ENCODE results near the gene RUNX2.
"Not testable (repeated sequence)": the region's sequence is repeated elsewhere in the genome, so short reads cannot be mapped to it uniquely, and the experiment has no call there.

Gene RUNX2

GRCh38 chr6:45462190-45463134, 134.3 kb downstream of the RUNX2 start:
- DNase-seq: no peak

- DNase-seq: no peak
These were observed 136.6 kb downstream of the RUNX2 start for GRCh38 chr6:45464685-45465084.

- DNase-seq: no peak
These were observed 138.6 kb downstream of the RUNX2 start for GRCh38 chr6:45466686-45467085.

- not testable (repeated sequence) for DNase-seq
These were observed 139.3 kb downstream of the RUNX2 start for GRCh38 chr6:45467417-45467816.

GRCh38 chr6:45467853-45468252, 139.7 kb downstream of the RUNX2 start:
- peak; percentile 41 for DNase-seq

GRCh38 chr6:45469663-45470062, 141.5 kb downstream of the RUNX2 start:
- no peak for DNase-seq

DNA sequence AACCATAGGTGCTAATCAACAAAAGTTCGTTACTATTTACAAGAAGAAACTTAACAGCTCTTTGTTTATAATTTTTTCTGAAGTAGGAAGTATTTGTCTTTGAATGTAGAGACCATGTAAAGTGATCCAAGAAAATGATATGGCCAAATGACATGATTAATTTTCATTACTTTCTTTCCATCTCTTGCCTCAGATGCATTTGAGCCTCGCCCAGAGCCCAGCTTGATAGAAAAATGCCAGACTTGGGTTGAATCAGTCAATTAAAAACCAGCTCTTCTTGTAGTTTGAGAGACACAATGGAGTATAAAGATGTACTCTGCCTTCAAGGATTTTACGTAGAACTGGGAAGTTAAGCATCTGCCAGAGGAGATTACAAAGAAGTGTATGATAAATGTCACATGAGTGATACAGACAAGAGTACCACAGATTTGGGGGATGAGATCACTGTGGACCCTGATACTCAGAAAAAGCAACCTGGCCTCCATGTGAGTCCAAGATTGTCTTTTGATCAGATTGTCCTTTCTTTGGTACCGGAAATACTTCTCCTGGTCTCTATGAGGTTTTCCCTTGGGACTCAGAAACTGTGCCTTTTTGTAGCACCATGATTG, 142.1 kb downstream of the RUNX2 start:
- DNase-seq: no peak

DNA sequence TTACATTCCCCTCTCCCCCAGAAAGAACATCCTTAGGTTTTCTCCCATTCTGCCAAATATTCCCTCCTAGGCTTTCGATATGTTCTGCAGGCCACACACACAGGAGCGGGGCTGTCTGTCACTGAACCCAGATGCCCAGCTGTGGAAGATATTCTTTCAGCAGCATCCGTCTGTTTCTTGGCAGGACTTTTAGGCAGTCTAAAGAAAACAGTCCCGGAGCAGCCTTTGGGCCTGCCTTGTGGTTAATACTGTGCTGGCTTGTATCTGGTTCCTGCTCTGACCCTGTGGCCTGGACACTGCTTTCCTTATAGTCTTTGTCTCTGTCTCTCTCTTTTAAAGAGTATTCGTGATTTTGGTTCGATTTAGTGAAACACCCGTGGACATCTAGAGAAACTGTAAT, 144.3 kb downstream of the RUNX2 start:
- no peak for DNase-seq

DNA sequence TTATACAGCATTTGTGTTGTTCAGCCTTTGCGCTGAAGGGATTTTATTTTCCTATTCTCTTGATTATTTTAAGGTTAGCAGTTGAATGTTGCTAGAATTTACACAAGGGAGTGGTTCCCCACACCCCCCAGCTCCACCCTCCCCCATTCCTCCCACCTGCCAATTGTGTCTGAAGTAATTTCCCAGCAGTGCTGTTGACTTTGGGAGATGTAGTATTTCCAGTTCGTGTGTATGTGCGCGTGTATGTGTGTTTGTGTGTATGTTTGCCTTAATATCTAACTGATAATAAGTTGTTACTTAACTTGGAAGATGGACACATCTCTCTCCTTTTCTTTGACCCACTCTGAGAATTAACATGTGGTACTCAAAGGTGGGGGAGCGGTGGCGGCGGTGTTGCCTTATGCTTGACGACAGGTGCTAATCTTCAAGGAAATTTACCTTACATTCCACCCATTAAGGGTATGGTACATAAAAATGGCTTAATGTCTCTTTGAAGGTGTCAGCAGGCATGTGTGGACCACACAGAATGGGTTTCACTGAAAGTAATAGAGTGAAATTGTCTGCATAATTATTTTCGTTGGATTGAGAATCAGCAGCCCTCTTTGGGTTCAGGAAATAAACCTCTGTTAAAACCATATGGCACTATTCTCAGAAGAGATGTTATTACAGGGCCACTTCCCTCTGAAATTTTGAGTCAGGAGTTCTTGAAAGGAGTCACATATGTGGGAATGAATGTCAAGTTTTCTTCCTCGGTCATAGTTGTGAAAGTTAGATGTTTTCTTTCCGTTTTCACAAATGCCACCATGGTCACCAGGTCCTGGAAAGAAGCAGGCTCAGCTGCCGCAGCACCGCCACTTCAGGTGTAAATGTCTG, 145.2 kb downstream of the RUNX2 start:
- DNase-seq: no peak

- DNase-seq: no peak
These were observed 146.2 kb downstream of the RUNX2 start for GRCh38 chr6:45474376-45474775.

DNA sequence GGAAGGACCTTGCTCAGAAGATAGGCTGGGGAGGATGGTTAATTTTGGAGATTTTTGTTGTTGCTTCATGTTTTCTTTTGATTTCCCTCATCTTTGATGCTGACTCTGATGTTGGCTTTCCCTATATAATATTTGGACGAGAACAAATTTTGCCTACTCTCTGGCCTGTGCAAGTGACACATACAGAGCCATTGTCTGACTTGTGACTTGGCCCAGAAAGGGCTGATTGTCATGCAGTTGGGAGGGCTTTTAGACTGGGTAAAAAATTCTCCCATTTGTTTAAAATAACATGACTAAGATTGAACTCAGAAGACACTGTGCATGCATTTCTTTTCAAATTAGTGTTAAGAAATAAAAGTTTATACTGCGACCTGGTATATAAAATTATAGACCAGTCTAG, 148.2 kb downstream of the RUNX2 start:
- no peak for DNase-seq

DNA sequence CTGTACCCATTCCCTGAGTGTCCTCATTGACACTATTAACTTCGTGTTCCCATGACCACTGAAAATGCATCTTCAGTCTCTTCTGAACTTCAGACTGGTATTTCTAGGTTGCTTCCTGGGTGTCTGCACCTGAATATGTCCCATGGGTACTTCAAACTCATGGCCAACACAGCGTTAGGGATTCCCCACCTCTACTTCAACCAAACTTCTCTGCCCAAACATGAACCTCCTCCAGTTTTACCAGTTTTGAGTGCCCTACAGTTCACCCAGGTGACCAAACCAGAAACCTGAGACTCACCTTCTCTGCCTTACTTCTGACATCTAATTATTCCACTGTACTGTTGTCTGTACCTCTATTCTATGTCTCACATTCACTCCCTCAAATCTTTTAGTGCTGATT, 149.1 kb downstream of the RUNX2 start:
- DNase-seq: no peak

DNA sequence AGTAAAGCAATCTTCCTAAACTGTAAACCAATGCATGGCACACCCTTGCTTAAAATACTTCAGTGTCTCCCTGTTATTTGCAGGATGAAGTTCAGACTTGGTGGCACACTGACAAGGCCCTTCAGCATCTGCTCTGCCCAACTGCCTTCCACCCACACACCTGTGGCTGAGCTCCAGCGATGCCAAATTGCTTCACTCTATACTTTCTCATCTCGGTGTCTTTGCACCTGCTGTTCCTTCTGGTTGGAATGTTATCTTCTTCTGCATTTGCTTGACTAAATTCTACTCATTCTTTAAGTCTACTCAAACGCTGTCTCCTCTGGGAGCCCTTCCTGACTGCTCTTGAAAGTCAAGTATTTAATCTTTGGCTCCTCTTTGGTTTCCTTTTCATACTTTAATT, 149.7 kb downstream of the RUNX2 start:
- DNase-seq: peak; percentile 32

- DNase-seq: peak; percentile 52
These were observed 150.1 kb downstream of the RUNX2 start for GRCh38 chr6:45478240-45478639.

DNA sequence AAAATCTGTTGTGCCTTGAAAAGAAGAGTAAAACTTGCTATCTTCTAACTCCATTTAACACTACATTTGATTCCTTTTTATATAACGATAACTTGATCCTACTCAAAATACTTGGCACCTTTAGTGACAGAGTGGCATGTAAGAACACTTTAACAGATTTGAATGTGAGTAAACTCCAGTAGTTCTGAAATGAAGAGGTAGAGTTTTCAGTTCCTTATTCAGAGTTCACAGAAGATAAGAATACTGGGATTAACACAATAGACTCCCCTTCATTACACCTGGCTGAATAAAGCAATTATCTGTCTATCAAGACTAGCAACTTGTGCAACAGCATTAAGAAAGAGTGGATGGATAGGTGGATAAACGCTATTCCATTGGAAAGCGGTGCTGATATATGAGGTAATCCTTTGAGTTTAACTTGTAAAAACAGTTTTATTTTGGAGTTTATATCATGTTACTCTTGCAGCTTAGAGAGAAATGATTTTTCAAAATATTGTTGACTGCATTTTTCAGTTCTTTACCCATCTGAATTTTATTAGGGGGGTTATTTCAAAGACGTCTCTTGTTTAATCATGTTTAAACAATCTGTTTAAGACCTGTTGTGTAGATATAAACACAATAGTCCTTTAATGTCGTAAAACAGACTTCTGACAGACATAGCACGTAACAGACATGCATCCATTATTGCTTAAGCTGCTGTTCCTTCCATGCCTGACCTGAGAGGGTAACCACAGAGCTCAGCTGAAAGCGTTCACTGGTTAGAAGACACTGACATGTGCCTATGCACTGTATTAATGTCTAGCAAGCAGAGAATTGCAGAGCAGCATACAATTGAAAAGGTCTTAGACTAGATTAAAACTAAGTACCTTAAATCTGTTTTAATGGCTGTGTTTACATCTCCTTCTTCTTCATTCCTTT, 152.0 kb downstream of the RUNX2 start:
- DNase-seq: peak; percentile 85

DNA sequence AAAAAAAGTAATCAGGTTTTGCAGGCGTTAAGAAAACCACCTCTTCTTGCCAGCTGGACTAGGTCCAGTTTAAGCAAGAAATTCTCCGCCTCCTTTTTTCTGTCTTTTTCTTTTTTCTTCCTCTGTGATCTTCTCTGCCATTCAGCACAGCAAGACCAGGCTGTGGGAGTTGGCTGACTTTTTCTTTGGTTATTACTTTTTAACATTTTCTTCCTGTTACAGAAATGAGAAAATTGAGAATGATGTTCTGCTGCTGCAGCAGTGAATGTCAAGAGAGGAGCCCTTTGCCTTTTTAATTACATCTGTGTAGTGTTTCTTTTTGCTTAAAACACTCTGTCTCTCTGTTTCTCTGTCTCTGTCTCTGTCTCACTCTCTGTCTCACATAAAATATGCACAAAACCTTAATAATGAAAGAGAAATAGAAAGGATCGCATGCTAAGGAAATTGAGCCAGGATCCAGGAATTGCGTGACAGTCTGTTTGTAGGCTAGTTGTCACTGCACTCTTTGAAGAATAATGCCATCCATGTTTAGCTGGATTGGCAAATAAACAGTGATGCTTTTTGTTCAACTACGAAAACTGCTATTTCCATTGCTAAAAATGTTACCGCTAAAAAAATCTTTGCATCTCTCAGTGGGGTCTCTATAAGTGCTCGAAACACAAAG, 152.8 kb downstream of the RUNX2 start:
- DNase-seq: no peak

GRCh38 chr6:45483021-45483420, 154.9 kb downstream of the RUNX2 start:
- DNase-seq: no peak

DNA sequence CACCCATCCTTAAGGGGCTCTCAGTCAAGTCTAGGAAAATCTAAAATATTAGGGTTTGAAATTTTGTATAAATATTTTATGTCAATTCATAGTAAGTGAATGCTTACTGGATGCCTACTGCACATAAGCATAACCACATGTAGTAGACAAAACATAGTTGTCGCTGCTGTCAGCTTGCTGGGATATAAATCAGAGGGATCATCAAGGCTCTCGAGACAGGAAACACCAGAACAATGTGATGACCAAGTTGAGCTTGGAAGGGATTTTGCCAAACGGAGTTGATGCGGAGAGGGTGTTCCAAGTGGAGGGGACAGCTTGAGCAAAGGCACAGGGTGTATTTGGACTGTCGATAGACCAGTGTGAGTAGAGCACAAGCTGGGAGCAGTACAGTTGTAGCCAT, 155.4 kb downstream of the RUNX2 start:
- no peak for DNase-seq

DNA sequence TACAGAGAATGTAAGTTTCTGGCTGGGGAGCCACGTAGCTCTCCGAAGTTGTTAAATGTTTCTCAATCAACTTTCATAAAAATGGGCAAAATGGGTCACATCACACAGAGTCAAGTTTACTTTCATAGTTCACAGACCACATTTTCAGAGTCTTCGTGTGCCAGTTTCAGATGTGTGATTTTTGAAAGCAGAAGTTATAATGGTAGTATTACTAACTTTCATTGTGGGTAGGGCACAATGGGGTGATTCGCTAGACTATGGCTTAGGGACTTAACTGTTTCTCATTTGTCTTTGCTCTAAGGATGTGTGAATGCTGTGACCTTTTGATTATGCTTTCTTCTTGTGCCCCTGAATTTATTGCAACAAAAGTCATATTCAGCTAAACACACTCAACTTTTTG, 158.6 kb downstream of the RUNX2 start:
- no peak for DNase-seq

DNA sequence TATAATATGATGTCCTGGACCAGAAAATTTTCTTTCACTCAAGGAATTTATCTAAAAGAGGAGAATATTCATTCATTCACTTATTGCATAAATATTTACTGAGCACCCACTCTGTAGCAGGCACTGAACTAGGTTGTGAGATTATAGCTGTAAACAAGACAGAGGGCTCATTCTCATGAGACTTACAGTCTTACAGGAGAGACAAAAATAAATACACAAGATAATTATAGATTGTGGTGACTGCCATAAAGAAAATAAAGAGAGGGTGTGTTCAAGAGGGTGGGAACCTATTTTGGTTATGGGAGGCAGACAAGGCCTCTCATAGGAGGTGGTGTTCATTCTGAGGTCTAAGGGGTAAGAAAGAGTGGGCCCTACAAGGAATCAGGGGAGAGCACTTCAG, 159.5 kb downstream of the RUNX2 start:
- DNase-seq: no peak

DNA sequence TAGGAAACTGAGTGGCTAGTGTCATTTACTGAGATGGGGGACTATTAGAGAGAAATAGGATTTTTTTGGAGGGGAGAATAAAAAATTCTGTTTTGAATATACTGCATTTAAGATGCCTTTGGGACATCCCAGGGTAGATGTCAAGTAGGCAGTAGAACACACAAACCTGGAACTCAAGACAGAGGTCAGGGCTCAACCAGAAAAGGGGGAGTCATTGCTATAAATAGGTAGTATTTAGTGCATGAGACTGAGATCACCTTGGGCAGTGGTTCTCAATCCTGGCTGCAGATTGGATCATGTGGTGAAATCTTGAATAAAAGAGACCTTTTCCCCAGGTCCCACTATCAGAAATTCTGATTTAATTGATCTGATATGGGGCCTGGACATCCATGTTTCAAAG, 160.1 kb downstream of the RUNX2 start:
- DNase-seq: no peak

DNA sequence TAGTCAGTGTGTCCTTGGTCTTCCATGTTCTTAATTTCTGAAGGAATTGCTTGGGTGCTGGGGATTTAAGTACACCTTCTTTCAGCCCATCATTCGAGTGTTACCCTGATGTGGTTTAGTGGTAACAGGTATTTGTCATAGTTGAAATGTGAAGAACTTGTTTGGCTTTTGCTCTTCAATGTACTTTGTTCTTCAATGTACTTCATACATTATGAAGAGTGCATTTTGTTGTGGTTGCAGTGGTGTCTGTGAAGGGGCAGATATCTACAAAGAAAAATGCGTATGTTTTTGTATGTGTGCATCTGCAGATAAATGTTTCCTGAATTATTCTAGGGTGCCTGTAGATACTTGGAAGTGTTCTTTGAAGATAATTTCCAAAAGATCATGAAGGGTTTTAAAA, 160.8 kb downstream of the RUNX2 start:
- DNase-seq: no peak

Measured in GF-D8 (cell line).